Measurements from ENCODE around the gene RERE.

DNA sequence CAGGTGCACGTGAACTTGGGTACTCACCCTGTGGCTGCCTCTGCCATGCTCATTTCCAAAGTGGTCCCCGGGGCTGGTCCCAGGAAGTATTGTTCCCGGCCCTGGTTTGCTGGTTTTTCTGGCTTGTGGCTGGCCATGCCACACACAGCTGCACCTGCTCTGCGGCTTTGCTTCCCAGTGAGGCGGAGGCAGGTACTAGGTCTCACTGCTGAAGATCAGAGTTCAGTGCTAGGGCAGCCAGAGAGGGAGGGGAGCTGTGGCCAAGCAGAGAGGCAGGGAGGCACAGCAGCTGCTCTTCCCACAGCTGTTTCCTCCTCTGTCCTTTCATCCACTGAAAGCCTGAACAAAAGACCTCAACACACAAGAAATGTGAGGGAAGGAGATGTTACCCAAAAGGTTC, 30.6 kb upstream of the RERE start:
- no peak for TF ChIP-seq POLR2A (IDR thresholded peaks at IDR 0.05)
- TF ChIP-seq, protein P1, sequence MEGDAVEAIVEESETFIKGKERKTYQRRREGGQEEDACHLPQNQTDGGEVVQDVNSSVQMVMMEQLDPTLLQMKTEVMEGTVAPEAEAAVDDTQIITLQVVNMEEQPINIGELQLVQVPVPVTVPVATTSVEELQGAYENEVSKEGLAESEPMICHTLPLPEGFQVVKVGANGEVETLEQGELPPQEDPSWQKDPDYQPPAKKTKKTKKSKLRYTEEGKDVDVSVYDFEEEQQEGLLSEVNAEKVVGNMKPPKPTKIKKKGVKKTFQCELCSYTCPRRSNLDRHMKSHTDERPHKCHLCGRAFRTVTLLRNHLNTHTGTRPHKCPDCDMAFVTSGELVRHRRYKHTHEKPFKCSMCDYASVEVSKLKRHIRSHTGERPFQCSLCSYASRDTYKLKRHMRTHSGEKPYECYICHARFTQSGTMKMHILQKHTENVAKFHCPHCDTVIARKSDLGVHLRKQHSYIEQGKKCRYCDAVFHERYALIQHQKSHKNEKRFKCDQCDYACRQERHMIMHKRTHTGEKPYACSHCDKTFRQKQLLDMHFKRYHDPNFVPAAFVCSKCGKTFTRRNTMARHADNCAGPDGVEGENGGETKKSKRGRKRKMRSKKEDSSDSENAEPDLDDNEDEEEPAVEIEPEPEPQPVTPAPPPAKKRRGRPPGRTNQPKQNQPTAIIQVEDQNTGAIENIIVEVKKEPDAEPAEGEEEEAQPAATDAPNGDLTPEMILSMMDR (IDR thresholded peaks at IDR 0.05), result no peak

All from thyroid gland (tissue), 4 donors.